GM19372 (cell line): ENCODE measurements around the gene FGL2.
A peak's percentile ranks its signal among the peaks of the same experiment; 100 is the strongest.
"Not testable (repeated sequence)": the region's sequence is repeated elsewhere in the genome, so short reads cannot be mapped to it uniquely, and the experiment has no call there.

Source experiments
- ATAC-seq: cut with Tn5 transposase; IDR thresholded peaks from one replicate; pipeline ENCODE4 v1.9.1; 2021; ENCODE audit warnings: mild to moderate bottlenecking, low read depth, moderate library complexity; ENCODE audit not compliant: unreplicated experiment

FGL2 gene

DNA sequence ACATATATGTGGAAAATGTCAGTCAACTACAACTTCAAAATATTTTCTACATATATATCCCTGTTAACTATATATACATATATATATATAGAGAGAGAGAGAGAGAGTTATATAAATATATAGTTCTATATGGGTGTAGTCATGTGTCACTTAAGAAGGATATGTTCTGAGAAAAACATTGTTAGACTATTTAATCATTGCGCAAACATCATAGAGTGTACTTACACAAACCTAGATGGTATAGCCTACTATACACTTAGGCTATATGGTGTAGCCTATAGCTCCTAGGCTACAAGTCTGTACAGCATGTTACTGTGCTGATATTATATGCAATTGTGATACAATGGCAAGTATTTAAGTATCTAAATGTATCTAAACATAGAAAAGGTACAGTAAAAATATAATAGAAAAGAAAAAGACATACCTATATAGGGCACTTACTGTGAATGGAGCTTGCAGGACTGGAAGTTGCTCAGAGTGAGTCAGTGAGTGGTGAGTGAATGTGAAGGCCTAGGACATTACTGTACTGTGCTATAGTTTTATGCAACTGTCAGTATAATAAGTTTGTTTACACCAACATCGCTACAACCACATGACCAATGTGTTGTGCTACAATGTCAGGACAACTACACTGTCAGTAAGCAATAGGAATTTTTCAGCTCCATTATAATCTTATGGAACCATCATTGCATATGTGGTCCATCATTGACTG, 18.0 kb upstream of the FGL2 start:
- no peak for ATAC-seq

DNA sequence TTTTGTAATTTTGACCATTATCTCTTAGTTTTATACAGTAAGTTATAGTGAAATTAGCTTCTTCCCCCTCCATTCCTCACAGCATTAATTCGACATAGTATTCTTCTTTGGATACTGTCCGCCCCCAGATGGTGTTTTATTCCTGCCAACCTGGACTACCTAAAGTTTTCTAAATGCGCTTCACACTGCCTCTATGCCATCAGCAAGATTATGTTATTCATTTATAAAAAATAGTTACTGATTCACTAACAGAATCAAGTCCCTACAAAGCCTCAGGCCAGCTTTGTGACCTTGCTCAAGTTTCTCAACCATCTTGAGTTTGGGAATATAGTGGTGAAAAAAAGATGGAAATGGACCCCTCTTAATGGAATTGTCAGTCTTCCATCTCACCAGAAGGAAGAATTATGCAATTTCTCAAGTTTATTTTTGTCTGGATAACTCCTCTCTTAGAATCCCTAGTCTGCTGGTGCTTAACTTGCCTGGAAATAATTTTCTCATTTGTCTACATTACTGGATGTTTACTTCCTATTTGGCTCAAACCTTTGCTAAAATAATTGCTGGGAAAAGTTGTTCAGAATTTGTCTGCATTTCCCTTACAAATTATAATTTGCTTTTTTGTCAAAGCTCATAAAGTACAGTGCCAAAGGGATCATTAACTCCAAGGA, 16.7 kb upstream of the FGL2 start:
- no peak for ATAC-seq

DNA sequence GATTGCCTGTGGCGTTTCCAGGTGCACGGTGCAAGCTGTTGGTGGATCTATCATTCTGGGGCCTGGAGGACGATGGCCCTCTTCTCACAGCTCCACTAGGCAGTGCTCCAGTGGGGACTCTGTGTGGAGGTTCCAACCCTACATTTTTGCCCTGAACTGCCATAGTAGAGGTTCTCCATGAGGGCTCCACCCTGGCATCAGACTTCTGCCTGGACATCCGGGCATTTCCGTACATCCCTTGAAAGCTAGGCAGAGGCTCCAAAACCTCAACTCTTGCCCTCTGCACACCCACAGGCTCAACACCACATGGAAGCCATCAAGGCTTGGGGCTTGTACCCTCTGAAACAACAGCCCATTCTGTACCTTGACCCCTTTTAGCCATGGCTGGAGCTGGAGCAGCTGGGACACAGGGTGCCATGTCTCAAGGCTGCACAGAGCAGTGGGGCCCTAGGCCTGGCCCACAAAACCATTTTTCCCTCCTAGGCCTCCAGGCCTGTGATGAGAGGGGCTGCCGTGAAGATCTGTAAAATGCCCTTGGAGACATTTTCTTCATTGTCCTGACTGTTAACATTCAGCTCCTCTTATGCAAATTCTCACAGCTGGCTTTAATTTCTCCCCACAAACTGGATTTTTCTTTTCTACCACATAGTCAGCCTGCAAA, 10.0 kb upstream of the FGL2 start:
- ATAC-seq: no peak

- no peak for ATAC-seq
Measured at GRCh38 chr7:77208416-77208815, 8.8 kb upstream of the FGL2 start.

DNA sequence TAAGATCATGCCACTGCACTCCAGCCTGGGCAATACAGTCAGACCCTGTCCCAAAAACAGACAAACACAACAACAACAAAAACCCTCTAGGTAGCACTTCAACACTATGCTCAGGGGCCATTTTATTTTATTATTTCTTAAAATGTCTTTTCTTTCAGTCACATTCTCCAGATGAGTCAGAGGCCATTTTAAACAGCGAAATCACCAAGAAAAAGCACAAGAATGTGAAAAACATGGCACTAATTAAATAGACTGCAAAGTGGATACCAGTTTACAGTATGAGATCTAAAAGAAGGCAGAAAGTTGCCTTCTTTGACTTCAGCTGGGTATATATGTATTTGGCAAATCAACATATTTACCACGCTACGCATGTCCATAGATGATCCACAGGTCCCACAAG, 6.1 kb upstream of the FGL2 start:
- no peak for ATAC-seq

GRCh38 chr7:77202481-77202976, 2.9 kb upstream of the FGL2 start:
- peak; percentile 89 for ATAC-seq

GRCh38 chr7:77200542-77200941, 923 bp upstream of the FGL2 start:
- no peak for ATAC-seq

DNA sequence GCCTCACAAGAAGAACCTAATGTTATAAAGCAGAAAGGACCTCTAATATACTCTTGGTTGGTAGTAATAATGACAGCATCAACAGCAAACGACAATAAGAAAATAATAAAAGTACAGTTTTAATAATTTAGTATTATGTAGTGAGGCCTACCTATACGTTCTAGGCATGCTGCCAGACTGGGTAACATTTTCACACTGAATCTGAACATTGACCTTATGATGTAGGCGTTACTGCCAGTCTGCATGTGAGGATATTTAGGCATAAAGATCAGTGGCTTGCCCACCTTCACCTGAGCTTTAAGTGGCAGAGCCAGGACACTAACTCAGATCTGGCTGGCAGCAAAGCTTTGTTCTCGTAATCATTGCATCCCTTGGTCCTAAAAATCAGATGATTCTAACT, 2.5 kb downstream of the FGL2 start:
- ATAC-seq: no peak

- no peak for ATAC-seq
Measured at GRCh38 chr7:77188731-77189437, 10.7 kb downstream of the FGL2 start.

DNA sequence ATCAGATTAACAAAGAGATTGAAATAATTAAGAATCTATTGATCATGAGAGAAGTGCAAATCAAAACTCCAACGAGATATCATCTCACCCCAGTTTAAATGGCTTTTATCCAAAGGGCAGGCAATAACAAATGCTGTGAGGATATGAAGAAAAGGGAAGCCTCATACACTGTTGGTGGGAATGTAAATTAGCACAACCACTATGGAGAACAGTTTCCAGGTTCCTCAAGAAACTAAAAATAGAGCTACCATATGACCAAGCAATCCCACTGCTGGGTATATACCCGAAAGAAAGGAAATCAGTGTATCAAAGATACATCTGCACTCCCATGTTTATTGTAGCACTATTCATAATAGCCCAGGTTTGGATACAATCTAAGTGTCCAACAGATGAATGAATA, 13.8 kb downstream of the FGL2 start:
- no peak for ATAC-seq

DNA sequence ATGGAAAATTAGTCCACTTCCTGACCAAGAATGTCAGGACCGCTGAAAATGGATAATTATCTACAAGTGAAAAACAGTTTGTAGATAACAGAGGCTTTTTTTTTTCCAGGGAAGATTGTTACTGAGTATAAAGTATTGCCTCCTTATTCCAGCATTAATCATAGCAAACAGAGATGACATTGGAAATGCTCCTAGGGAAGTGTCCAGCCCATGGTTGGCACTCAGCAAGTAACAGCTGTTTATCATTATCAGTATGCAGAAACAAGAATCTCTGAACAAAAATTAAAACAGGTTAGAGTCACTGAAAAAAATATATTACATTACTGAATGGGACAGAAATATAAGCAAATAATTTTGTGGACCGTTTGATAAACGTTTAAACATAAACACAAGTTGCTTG, 14.6 kb downstream of the FGL2 start:
- ATAC-seq: no peak

DNA sequence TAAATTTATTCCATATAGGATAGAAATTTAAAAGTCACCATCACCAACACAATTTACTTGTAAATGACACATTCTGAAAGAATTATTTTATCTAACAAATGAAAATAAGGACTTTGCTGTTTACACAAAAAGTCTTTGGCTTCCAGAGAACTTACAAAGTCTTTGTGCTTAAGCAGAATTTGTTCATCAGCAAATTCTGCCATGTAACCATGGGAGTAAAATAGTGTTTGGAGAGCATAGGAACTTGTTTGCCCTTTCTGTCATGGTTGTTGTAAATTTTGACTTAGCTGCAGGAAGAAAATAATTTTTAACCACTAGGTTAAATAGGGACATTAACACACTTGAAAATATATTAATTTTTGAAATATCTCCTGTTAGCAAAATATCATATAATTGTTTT, 15.2 kb downstream of the FGL2 start:
- no peak for ATAC-seq

GRCh38 chr7:77182261-77182660, 17.4 kb downstream of the FGL2 start:
- no peak for ATAC-seq

- no peak for ATAC-seq
Measured at GRCh38 chr7:77181734-77182133, 17.9 kb downstream of the FGL2 start.

GRCh38 chr7:77181015-77181595, 18.5 kb downstream of the FGL2 start:
- no peak for ATAC-seq

DNA sequence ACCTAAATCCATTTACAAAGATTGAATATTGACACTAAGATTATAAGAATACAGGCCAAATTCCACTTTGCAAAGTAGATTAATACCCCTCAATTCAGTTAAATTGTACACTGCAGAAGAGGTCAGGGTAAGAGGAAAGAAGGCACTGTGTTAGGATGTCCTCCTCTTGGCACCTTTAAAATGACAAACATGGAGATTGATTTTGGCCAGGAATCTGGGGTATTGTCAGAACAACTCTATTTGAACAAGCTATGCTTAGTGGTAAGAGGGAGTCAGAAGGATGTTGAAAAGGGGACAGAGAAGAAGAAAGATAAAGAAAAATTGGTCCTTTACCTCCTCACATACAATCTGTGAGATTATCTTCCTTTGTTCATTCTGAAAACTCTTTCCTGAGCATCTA, 21.6 kb downstream of the FGL2 start:
- ATAC-seq: not testable (repeated sequence)

DNA sequence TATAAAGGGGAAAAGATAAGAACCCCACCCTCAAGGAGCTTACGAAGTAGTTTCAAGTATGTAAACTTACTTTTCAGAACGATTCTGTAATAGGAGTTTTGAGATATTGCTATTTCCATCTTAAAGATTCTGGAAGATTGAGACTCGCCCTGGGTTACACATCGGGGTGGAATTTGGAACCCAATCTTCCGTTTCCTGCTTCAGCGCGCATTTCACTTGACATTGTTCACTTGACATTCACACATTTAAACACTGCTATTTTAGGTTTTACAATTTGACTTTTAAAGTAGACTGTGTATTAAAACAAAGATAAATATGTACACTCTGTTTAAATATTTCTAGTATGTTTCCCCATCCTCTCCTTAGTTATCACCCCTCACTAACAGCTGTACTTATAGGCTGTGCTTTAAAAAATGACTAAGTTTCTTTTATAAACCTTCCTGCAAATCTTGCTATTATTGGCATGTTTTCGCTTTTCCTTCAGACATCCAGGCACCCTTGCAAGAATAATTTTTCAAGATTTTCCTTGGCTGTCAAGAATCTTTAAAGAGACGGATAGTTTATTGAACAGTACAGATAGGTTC, 22.2 kb downstream of the FGL2 start:
- ATAC-seq: not testable (repeated sequence)

DNA sequence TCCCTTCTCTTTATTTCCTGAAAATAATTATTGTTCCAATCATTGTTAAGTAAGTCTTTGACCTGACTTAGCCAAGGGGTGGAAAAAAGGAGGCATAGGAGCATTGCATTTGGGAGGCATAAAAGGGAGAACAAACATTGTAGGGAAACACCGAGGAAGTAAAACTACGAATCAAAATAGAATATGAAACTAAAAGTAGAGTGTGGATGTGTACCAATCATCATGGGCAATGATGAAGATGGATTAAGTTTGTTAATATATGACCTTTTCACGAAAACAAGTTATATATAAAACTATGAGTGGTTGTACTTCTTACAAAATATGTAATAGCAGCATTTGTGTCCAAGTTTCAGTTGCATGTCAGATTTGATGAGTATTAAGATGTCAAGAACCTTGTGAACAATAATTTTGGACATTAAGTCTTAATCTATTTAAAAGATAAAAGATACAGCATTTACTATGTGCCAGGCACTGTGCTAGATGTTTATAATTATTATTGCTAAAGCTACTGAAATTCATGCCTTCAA, 24.3 kb downstream of the FGL2 start:
- peak; percentile 72 for ATAC-seq

- not testable (repeated sequence) for ATAC-seq
Measured at GRCh38 chr7:77174418-77174817, 25.2 kb downstream of the FGL2 start.
